ENCODE data around the gene SF3A1.

DNA sequence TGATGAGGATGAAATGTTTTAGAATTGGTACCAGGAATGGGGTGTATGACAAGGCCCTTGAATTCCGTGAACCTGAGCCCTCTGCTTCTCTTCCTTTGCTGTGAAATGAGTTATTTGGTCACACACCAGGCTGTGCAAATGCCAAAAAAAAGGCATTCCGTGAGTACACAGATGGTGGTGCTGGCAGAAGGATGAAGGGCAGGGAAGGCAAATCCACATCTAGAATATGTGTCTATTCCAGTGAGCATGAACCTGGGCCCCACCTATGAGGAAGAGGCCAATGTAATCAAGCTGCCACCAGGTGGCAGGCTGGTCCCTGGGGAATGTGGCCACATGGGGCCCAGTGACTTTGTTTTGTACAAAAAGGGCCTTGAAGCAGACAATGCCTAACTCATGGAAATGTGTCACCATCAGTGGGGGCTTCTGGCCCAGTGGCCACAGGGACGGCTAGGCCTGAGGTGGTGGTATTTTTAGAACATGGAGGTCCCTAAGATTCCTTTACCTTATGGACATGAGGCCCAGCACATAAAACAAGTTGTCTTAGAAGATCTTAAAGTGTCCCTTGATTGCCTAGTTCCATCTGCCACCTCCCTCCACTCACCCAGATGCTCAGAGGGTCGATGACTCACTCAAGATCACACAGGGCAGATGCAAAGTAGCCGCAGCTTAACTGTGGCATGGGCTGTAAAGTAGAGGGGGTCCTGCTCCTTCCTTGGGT is 34.4 kb upstream of the SF3A1 start:
- TF ChIP-seq, protein P1, sequence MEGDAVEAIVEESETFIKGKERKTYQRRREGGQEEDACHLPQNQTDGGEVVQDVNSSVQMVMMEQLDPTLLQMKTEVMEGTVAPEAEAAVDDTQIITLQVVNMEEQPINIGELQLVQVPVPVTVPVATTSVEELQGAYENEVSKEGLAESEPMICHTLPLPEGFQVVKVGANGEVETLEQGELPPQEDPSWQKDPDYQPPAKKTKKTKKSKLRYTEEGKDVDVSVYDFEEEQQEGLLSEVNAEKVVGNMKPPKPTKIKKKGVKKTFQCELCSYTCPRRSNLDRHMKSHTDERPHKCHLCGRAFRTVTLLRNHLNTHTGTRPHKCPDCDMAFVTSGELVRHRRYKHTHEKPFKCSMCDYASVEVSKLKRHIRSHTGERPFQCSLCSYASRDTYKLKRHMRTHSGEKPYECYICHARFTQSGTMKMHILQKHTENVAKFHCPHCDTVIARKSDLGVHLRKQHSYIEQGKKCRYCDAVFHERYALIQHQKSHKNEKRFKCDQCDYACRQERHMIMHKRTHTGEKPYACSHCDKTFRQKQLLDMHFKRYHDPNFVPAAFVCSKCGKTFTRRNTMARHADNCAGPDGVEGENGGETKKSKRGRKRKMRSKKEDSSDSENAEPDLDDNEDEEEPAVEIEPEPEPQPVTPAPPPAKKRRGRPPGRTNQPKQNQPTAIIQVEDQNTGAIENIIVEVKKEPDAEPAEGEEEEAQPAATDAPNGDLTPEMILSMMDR (conservative IDR thresholded peaks at IDR 0.05 in 1 of 2, IDR thresholded peaks at IDR 0.05 in 1 of 2; ENCODE audit: low read depth in 1 of 2, low read length in 2 of 2), result peak; percentile 63 to 67
- no peak for TF ChIP-seq EZH2 (IDR thresholded peaks at IDR 0.05; ENCODE audit: low read length, missing control alignments)

Measured in fibroblast of lung (primary cell).